ENCODE data around the gene HIF3A. TPM values are rescaled to one million over a fixed set of nuclear protein-coding genes. Genes with fewer than 3 reads are reported as not detected.

HIF3A gene
- total RNA-seq, 3 donors from 2014 or later (not counting 1 experiment from before 2014, with no cell fraction given), result not detected

GRCh38 chr19:46284635-46285034 lies 12.2 kb upstream of the HIF3A start:
- TF ChIP-seq, protein P1, sequence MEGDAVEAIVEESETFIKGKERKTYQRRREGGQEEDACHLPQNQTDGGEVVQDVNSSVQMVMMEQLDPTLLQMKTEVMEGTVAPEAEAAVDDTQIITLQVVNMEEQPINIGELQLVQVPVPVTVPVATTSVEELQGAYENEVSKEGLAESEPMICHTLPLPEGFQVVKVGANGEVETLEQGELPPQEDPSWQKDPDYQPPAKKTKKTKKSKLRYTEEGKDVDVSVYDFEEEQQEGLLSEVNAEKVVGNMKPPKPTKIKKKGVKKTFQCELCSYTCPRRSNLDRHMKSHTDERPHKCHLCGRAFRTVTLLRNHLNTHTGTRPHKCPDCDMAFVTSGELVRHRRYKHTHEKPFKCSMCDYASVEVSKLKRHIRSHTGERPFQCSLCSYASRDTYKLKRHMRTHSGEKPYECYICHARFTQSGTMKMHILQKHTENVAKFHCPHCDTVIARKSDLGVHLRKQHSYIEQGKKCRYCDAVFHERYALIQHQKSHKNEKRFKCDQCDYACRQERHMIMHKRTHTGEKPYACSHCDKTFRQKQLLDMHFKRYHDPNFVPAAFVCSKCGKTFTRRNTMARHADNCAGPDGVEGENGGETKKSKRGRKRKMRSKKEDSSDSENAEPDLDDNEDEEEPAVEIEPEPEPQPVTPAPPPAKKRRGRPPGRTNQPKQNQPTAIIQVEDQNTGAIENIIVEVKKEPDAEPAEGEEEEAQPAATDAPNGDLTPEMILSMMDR (IDR thresholded peaks at IDR 0.05), result no peak
- peaks cover under 1 to 3% of the 10 kb centered on the region in 2 donors for H3K27me3 Mint-ChIP-seq (ENCODE audit: low read depth in 2 of 2)
- no peak overlapping the region for H3K27ac Mint-ChIP-seq
- H3K27me3 ChIP-seq (ENCODE audit: control insufficient read depth, insufficient read depth, low read length), result no peaks in the 10 kb centered on the region
- H3K9me3 Mint-ChIP-seq, result no peaks in the 10 kb centered on the region
- peaks cover 6% of the 10 kb centered on the region for H3K9me3 ChIP-seq (ENCODE audit: control insufficient read depth, insufficient read depth, low read length)
- DNase-seq (no peak), ATAC-seq (no peak)
- no peak overlapping the region for H3K4me3 ChIP-seq (ENCODE audit: low read length)
- no peak overlapping the region for H3K4me3 Mint-ChIP-seq
- no peaks in the 10 kb centered on the region for H3K36me3 ChIP-seq (ENCODE audit: control insufficient read depth, insufficient read depth, low read length)
- H3K4me1 Mint-ChIP-seq, result peaks cover 4 to 7% of the 10 kb centered on the region in 2 donors
- H3K4me1 ChIP-seq (ENCODE audit: control insufficient read depth, insufficient read depth, low read length), result peaks cover 4% of the 10 kb centered on the region
- intact Hi-C loops (cut with micrococcal nuclease), result no loop called here
- H3K36me3 Mint-ChIP-seq, result no peaks in the 10 kb centered on the region
- 86% methylated on average over 9 of the region's 9 CpGs for WGBS (ENCODE audit: insufficient coverage)
- no peak overlapping the region for H3K27ac ChIP-seq (ENCODE audit: low read length)

DNA sequence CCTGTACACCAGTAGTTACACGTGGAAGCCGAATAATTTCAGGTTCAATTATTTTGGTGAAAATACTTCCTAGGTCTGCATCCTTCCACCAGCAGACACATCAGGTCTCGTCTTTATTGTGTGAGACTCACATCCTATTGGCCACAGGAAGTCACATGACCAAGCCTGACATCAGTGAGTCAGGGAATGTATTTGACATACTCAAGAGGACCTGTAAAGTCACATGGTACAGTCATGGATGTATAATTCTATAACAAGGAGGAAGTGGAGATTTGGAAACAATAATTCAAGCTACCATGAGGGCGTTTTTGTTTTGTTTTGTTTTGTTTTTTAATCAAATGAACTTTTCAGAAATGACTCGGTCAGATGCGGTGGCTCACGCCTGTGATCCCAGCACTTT lies 9.3 kb upstream of the HIF3A start:
- DNase-seq, result no peak
- Mint-ChIP-seq H3K4me1 (peaks cover 7 to 11% of the 10 kb centered on the region in 2 donors), H3K36me3 (no peaks in the 10 kb centered on the region), H3K4me3 (no peak overlapping the region), H3K27ac (no peak overlapping the region), H3K9me3 (no peaks in the 10 kb centered on the region), H3K27me3 (ENCODE audit: low read depth in 2 of 2) (peaks cover 0 to 3% of the 10 kb centered on the region in 2 donors)
- TF ChIP-seq, protein P1 (IDR thresholded peaks at IDR 0.05), result no peak
- H3K9me3 ChIP-seq (ENCODE audit: control insufficient read depth, insufficient read depth, low read length), result peaks cover 15% of the 10 kb centered on the region
- no peaks in the 10 kb centered on the region for H3K27me3 ChIP-seq (ENCODE audit: control insufficient read depth, insufficient read depth, low read length)
- peaks cover 5% of the 10 kb centered on the region for H3K4me1 ChIP-seq (ENCODE audit: control insufficient read depth, insufficient read depth, low read length)
- WGBS (ENCODE audit: insufficient coverage), result 72% methylated on average over 7 of the region's 7 CpGs
- no peak for ATAC-seq
- intact Hi-C loops (cut with micrococcal nuclease), result no loop called here
- H3K27ac ChIP-seq (ENCODE audit: low read length), result no peak overlapping the region
- H3K4me3 ChIP-seq (ENCODE audit: low read length), result no peak overlapping the region
- H3K36me3 ChIP-seq (ENCODE audit: control insufficient read depth, insufficient read depth, low read length), result no peaks in the 10 kb centered on the region

DNA sequence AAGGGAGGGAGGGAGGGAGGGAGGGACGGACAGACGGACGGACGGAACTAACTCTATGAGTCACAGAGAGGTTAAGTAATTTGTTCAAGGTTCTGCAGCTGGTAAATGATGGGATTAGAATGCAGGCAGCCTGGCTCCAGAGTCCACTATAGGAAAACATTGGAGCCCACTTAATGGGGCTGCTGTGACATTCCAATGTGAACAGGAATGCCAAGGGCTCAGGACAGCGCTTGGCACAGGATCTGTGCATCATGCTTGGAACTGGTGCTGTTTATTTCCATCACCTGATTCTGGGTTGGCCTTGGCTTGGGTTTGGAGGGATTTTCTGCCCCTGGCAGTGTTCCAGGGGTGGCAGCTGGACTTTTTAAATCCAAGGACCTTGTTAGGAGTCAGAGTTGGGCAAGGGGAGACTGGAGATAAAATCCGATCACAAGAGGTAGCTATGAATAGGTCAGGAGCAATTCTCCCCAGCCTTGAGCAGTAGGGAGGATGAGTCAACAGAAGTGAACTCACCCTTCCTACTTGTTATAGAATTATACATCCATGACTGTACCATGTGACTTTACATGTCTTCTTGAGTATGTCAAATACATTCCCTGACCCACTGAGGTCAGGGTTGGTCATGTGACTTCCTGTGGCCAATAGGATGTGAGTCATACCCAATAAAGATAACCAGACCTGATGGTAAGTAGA lies 7.8 kb upstream of the HIF3A start:
- H3K27ac Mint-ChIP-seq, result no peak overlapping the region
- ATAC-seq (no peak), DNase-seq (no peak)
- no peaks in the 10 kb centered on the region for H3K9me3 Mint-ChIP-seq
- no peak overlapping the region for H3K4me3 Mint-ChIP-seq
- H3K9me3 ChIP-seq (ENCODE audit: control insufficient read depth, insufficient read depth, low read length), result peaks cover 15% of the 10 kb centered on the region
- H3K36me3 ChIP-seq (ENCODE audit: control insufficient read depth, insufficient read depth, low read length), result no peaks in the 10 kb centered on the region
- peaks cover 0 to 3% of the 10 kb centered on the region in 2 donors for H3K27me3 Mint-ChIP-seq (ENCODE audit: low read depth in 2 of 2)
- TF ChIP-seq, protein P1 (IDR thresholded peaks at IDR 0.05), result no peak
- H3K27me3 ChIP-seq (ENCODE audit: control insufficient read depth, insufficient read depth, low read length), result no peaks in the 10 kb centered on the region
- peaks cover 5% of the 10 kb centered on the region for H3K4me1 ChIP-seq (ENCODE audit: control insufficient read depth, insufficient read depth, low read length)
- intact Hi-C loops (cut with micrococcal nuclease), result no loop called here
- H3K27ac ChIP-seq (ENCODE audit: low read length), result no peak overlapping the region
- H3K4me1 Mint-ChIP-seq, result peaks cover 7 to 11% of the 10 kb centered on the region in 2 donors
- H3K36me3 Mint-ChIP-seq, result no peaks in the 10 kb centered on the region
- no peak overlapping the region for H3K4me3 ChIP-seq (ENCODE audit: low read length)
- WGBS (ENCODE audit: insufficient coverage), result 95% methylated on average over 6 of the region's 6 CpGs

Measured in natural killer cell (primary cell).